Fibroblast of lung (primary cell): ENCODE data around the gene STX1A. TPM values are rescaled to one million over a fixed set of nuclear protein-coding genes. Genes with fewer than 3 reads are reported as not detected.
A peak's percentile ranks its signal among the peaks of the same experiment; 100 is the strongest.

Experiments used
- DNase-seq, 2 donors: peaks; one replicate each; pipeline versions ENCODE4 v3.0.0 to v3.0.0-alpha.2; 2010; ENCODE audit warnings: low read depth in 2 of 2
- H2AFZ ChIP-seq: 2 replicates; pipeline ENCODE4 v1.5.1; 2012; ENCODE audit warnings: low read length, control low read depth, inconsistent platforms
- H3K27ac ChIP-seq: 2 replicates; pipeline ENCODE4 v1.5.1; 2011; ENCODE audit warnings: low read length, control low read depth; ENCODE audit not compliant: insufficient read depth
- H3K27me3 ChIP-seq: 2 replicates; pipeline ENCODE4 v1.5.1; 2011; ENCODE audit warnings: mild to moderate bottlenecking, low read length; ENCODE audit not compliant: control insufficient read depth, insufficient read depth
- H3K36me3 ChIP-seq: 2 replicates; pipeline ENCODE4 v1.5.1; 2011; ENCODE audit warnings: low read length; ENCODE audit not compliant: control insufficient read depth, insufficient read depth
- H3K4me1 ChIP-seq: 2 replicates; pipeline ENCODE4 v1.5.1; 2011; ENCODE audit warnings: low read length; ENCODE audit not compliant: control insufficient read depth, insufficient read depth; ENCODE audit errors: extremely low read depth
- H3K4me2 ChIP-seq: 2 replicates; pipeline ENCODE4 v1.5.1; 2011; ENCODE audit warnings: low read length, control low read depth; ENCODE audit not compliant: insufficient read depth; ENCODE audit errors: extremely low read depth
- H3K4me3 ChIP-seq, 4 experiments: fragments of 200-600 bp in 1 of 4; sonication (generic) in 1 of 4; replicated peaks in 1 of 4; 2 replicates each; pipeline ENCODE4 v1.5.1; 2011 to 2016; ENCODE audit warnings: low read length in 4 of 4, low read depth in 3 of 4, mild to moderate bottlenecking in 3 of 4, control low read depth in 2 of 4, inconsistent platforms in 1 of 4, mixed read lengths in 1 of 4; ENCODE audit not compliant: insufficient read depth in 1 of 4; ENCODE audit errors: control extremely low read depth in 1 of 4
- H3K79me2 ChIP-seq: 2 replicates; pipeline ENCODE4 v1.5.1; 2012; ENCODE audit warnings: mild to moderate bottlenecking, low read length, inconsistent platforms; ENCODE audit not compliant: control insufficient read depth, insufficient read depth
- H3K9ac ChIP-seq: 2 replicates; pipeline ENCODE4 v1.5.1; 2011; ENCODE audit warnings: mild to moderate bottlenecking, low read length, control low read depth; ENCODE audit not compliant: insufficient read depth
- H3K9me3 ChIP-seq: 2 replicates; pipeline ENCODE4 v1.5.1; 2012; ENCODE audit warnings: low read depth, low read length; ENCODE audit not compliant: control insufficient read depth, insufficient read depth
- H4K20me1 ChIP-seq: 2 replicates; pipeline ENCODE4 v1.5.1; 2011; ENCODE audit warnings: low read length; ENCODE audit not compliant: control insufficient read depth, insufficient read depth; ENCODE audit errors: extremely low read depth
- EZH2 ChIP-seq: IDR thresholded peaks from 2 replicates; pipeline ENCODE4 v1.5.1; 2012; ENCODE audit warnings: low read length, control low read depth, mild to moderate bottlenecking; ENCODE audit errors: missing control alignments
- polyA plus RNA-seq, 2 donors: library from polyadenylated mRNA; depleted of rRNA in 1 of 2; stranded (reverse) in 1 of 2; unstranded in 1 of 2; fragments of >200 nt; gene quantifications; 2 replicates each; pipeline ENCODE4 v1.2.1, GENCODE V29; 2011 to 2012; ENCODE audit warnings: missing spikeins in 1 of 2
- total RNA-seq: library from RNA; depleted of rRNA; stranded (reverse); fragments of >200 nt; gene quantifications from 2 replicates; pipeline ENCODE4 v1.2.1, GENCODE V29; 2014
- TF ChIP-seq, protein P1 (sequence below), 2 donors: IDR thresholded peaks in 1 of 2; conservative IDR thresholded peaks in 1 of 2; 1 replicate in 1 of 2; 2 replicates in 1 of 2; pipeline ENCODE4 v1.5.1; 2011 to 2012; ENCODE audit warnings: low read length in 2 of 2, control low read depth in 1 of 2, inconsistent platforms in 1 of 2, low read depth in 1 of 2, mild to moderate bottlenecking in 1 of 2

STX1A gene
- total and polyA plus RNA-seq, 2 donors (not counting 1 experiment from before 2014, with no cell fraction given): 7.8 to 8.1 TPM

DNA sequence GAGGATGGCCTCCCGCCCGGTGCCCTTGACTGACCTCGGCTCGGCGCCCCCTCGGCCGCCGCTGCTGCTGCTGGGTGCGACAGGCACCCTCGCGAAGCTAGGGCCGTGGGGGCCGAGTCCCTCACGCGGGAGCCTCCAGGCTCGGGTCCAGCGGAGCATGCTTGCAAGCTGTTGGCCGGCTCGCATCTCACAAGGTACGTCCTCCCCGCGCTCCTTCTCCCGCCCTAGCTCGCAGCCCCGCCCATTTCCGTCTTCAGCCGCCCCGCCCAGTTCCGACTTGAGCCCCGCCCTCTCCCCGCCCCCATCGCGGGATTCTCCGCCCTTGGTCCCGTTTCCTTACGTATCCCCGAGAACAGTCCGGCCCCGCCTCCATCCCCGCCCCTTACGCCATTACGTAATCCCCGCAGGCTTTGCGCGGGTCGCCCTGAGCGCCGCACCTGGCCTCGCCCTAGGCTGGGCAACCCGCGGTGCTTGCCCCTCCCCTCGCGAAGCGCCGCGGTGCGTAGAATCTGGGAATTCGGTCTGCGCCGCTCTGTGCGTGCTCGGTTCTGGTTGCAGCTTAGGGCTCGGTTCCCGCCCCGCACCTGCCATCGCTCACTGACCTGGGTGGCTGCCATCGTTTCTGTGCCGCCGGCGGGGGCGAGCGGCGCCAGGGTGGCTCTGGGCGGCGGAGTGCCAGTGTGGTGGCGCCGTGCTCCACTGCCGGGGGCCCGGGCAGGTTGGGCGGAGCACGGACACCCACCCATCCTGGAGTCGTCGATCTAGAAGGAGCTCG, 19.3 kb upstream of the STX1A start, which contains the start of gene ABHD11:
TSS of gene ABHD11 (minus strand) at position 191 of the 775 bp plus-strand sequence. CDS start at position 159, 32 bp downstream.
- H3K27ac ChIP-seq: peak within 1 kb of the TSS; percentile 88
- TF ChIP-seq, protein P1, sequence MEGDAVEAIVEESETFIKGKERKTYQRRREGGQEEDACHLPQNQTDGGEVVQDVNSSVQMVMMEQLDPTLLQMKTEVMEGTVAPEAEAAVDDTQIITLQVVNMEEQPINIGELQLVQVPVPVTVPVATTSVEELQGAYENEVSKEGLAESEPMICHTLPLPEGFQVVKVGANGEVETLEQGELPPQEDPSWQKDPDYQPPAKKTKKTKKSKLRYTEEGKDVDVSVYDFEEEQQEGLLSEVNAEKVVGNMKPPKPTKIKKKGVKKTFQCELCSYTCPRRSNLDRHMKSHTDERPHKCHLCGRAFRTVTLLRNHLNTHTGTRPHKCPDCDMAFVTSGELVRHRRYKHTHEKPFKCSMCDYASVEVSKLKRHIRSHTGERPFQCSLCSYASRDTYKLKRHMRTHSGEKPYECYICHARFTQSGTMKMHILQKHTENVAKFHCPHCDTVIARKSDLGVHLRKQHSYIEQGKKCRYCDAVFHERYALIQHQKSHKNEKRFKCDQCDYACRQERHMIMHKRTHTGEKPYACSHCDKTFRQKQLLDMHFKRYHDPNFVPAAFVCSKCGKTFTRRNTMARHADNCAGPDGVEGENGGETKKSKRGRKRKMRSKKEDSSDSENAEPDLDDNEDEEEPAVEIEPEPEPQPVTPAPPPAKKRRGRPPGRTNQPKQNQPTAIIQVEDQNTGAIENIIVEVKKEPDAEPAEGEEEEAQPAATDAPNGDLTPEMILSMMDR (conservative IDR thresholded peaks at IDR 0.05 in 1 of 2, IDR thresholded peaks at IDR 0.05 in 1 of 2; ENCODE audit: low read depth in 1 of 2, low read length in 2 of 2): no peak
- TF ChIP-seq EZH2: no peak

DNA sequence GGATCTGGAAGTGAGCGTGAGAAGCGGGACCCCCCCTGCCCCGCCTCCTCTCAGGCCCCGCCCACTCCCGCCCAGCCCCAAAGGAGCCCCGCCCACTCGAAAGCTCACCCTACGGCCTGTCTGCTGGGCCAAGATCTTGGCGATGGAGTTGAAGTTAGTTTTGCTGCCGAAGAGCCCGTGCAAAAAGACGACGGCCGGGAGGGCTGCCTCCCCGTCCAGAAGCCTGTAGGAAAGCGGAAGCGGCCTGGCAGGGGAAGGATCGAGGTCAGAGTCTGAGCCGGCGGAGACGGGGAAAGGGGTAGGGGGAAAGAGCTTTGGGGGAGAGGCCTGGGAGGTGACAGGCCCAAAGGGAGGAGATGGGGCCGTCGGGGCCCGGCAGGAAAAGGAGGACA, 18.7 kb upstream of the STX1A start:
- Histone ChIP-seq H3K4me2 (peak overlapping the region; percentile 90), H3K36me3 (peaks cover 2% of the 10 kb centered on the region), H3K27me3 (no peaks in the 10 kb centered on the region), H3K79me2 (peaks cover 7% of the 10 kb centered on the region), H3K9me3 (no peaks in the 10 kb centered on the region), H3K9ac (peak overlapping the region; percentile 74), H4K20me1 (no peaks in the 10 kb centered on the region), H3K4me1 (peaks cover 8% of the 10 kb centered on the region), H3K4me3 (peak overlapping the region; percentile 69 to 95 (median 87)), H3K27ac (peak overlapping the region; percentile 88), H2AFZ (peak overlapping the region; percentile 83)
- peak; percentile 38 to 49 for DNase-seq
- TF ChIP-seq EZH2: no peak
- TF ChIP-seq, protein P1 (conservative IDR thresholded peaks at IDR 0.05 in 1 of 2, IDR thresholded peaks at IDR 0.05 in 1 of 2; ENCODE audit: low read depth in 1 of 2, low read length in 2 of 2): no peak

More for the DNA sequence above, 19.3 kb upstream of the STX1A start, which contains the start of gene ABHD11:
- DNase-seq: peak; percentile 92 to 95
- Histone ChIP-seq H3K36me3 (peaks cover 2% of the 10 kb centered on the region), H3K4me3 (peak within 1 kb of the TSS; percentile 69 to 95 (median 87)), H3K4me1 (peaks cover 8% of the 10 kb centered on the region), H3K27me3 (no peaks in the 10 kb centered on the region), H2AFZ (peak within 1 kb of the TSS; percentile 90), H3K9ac (peak within 1 kb of the TSS; percentile 82), H3K9me3 (no peaks in the 10 kb centered on the region), H3K4me2 (peak within 1 kb of the TSS; percentile 90), H4K20me1 (no peaks in the 10 kb centered on the region), H3K79me2 (peaks cover 7% of the 10 kb centered on the region)

DNA sequence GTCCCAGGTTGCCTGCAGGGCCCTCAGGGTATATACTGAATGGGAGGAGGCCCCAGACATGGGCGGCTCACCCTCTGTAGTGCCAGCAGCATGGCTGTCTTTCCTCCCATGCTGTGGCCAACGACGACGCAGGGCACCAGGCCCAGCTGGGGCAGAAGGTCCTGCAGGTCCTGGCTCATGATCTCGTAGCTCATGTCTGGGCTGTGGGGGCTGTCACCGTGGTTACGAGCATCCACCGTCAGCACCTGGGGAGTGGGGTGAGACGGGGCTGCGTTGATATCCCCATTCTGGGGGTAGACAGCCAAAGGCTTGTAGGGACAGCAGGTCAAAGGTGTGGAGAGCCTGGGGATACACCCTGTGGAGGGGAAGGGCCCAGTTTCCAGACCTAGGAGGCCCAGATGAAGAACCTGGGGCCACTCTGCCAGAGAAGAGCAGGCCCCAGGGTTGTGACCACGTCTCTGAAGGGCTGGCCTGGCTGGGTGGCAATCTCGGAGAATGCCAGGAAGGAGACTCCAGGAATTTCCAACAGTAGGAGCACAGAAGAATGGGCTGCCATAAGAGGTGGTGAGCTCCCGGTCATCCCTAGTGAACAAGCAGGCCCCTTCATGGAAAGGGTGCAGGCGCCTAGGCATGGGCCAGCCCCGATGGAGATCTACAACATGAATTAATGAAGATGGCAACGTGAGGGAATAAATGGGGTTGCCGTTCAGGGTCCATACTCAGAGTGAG, 18.2 kb upstream of the STX1A start:
- Histone ChIP-seq H3K4me3 (peak overlapping the region; percentile 69 to 95 (median 87)), H3K27me3 (no peaks in the 10 kb centered on the region), H3K9me3 (no peaks in the 10 kb centered on the region), H3K4me2 (peak overlapping the region; percentile 49), H4K20me1 (no peaks in the 10 kb centered on the region), H2AFZ (no peak overlapping the region), H3K79me2 (peaks cover 7% of the 10 kb centered on the region), H3K9ac (no peak overlapping the region), H3K27ac (no peak overlapping the region), H3K4me1 (peaks cover 8% of the 10 kb centered on the region), H3K36me3 (peaks cover 2% of the 10 kb centered on the region)
- DNase-seq: no peak
- TF ChIP-seq EZH2: no peak
- TF ChIP-seq, protein P1 (conservative IDR thresholded peaks at IDR 0.05 in 1 of 2, IDR thresholded peaks at IDR 0.05 in 1 of 2; ENCODE audit: low read depth in 1 of 2, low read length in 2 of 2): no peak
